GM12872 (cell line): Measurements from ENCODE around the gene SLC6A4.

Experiments
- TF ChIP-seq, protein P1 (sequence below): IDR thresholded peaks from 3 replicates; pipeline ENCODE4 v1.5.1; 2011; ENCODE audit warnings: low read depth, mild to moderate bottlenecking, low read length, moderate library complexity; ENCODE audit not compliant: insufficient read depth

The SLC6A4 gene

GRCh38 chr17:30197416-30197815, 38.1 kb downstream of the SLC6A4 start:
- TF ChIP-seq, protein P1, sequence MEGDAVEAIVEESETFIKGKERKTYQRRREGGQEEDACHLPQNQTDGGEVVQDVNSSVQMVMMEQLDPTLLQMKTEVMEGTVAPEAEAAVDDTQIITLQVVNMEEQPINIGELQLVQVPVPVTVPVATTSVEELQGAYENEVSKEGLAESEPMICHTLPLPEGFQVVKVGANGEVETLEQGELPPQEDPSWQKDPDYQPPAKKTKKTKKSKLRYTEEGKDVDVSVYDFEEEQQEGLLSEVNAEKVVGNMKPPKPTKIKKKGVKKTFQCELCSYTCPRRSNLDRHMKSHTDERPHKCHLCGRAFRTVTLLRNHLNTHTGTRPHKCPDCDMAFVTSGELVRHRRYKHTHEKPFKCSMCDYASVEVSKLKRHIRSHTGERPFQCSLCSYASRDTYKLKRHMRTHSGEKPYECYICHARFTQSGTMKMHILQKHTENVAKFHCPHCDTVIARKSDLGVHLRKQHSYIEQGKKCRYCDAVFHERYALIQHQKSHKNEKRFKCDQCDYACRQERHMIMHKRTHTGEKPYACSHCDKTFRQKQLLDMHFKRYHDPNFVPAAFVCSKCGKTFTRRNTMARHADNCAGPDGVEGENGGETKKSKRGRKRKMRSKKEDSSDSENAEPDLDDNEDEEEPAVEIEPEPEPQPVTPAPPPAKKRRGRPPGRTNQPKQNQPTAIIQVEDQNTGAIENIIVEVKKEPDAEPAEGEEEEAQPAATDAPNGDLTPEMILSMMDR: no peak

- TF ChIP-seq, protein P1: no peak
Observed at GRCh38 chr17:30196504-30196903, 39.0 kb downstream of the SLC6A4 start.

DNA sequence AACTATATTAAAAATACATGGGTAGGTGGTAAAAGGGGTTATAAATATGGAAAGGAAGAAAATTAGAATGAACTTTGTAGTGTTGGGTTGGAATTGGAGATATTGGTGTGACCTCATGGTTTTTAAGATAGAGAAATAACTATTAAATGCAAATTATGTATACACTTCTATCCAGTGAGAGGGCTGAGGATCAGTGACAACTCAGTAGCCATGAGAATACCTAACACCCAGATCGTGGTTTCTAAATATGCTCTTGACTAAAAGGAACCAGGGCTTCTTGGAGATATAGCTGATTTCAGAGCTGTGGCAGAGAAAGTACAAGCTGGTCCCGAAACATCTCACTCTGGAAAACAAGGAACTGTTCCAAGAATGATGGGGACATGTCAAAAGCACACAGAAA, 44.4 kb downstream of the SLC6A4 start:
- TF ChIP-seq, protein P1: no peak

GRCh38 chr17:30188211-30188939, 47.1 kb downstream of the SLC6A4 start:
- TF ChIP-seq, protein P1: no peak

DNA sequence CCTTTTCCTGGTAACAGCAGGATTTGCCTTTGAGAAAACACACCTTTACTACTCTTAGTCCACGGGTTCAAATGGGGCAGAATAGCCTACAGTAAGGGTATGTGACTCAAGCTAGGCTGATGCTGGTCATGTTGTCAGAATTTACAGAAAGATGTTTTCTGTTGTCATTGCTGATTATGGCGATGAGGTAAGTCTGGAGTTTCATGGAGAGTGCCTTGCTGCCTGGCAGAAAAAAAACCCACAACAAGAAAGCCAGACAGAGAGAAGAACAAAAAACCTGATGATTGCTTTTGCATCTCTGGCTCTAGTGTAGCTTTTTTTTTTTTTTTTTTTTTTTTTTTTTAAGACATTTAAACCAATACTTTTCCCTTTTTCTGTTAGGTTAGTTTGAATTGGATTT, 47.9 kb downstream of the SLC6A4 start:
- TF ChIP-seq, protein P1: no peak

GRCh38 chr17:30186761-30187160, 48.7 kb downstream of the SLC6A4 start:
- TF ChIP-seq, protein P1: no peak

- TF ChIP-seq, protein P1: no peak
Observed at GRCh38 chr17:30176855-30177254, 58.6 kb downstream of the SLC6A4 start.
